Type B pancreatic cell (in vitro differentiated cells): ENCODE measurements around the gene TMEM225B. TPM values are rescaled to one million over a fixed set of nuclear protein-coding genes. Genes with fewer than 3 reads are reported as not detected.

ENCODE experiments used
- DNase-seq: peaks from one replicate; pipeline ENCODE4 v3.0.0; 2021; ENCODE audit warnings: mixed read lengths; ENCODE audit not compliant: unreplicated experiment; ENCODE audit errors: extremely low spot score
- H3K27ac Mint-ChIP-seq: 2 replicates; pipeline ENCODE4 v1.8.0; 2021; ENCODE audit warnings: mild to moderate bottlenecking, mixed read lengths
- H3K27me3 Mint-ChIP-seq: 2 replicates; pipeline ENCODE4 v1.8.0; 2021; ENCODE audit warnings: mixed read lengths
- H3K36me3 Mint-ChIP-seq: 2 replicates; pipeline ENCODE4 v1.8.0; 2021; ENCODE audit warnings: mixed read lengths
- H3K4me1 Mint-ChIP-seq: one replicate; pipeline ENCODE4 v1.8.0; 2021; ENCODE audit warnings: mixed read lengths; ENCODE audit not compliant: unreplicated experiment
- H3K4me3 Mint-ChIP-seq: 2 replicates; pipeline ENCODE4 v1.8.0; 2021; ENCODE audit warnings: mild to moderate bottlenecking, mixed read lengths
- H3K9me3 Mint-ChIP-seq: 2 replicates; pipeline ENCODE4 v1.8.0; 2021; ENCODE audit warnings: mixed read lengths
- CTCF ChIP-seq: fragments of 200-600 bp; sonication (generic); conservative IDR thresholded peaks from 2 replicates; pipeline ENCODE4 v1.5.0; 2021; ENCODE audit warnings: antibody characterized with exemption, mild to moderate bottlenecking
- total RNA-seq: library from RNA; stranded (reverse); gene quantifications from 2 replicates; pipeline ENCODE4 v1.2.1, GENCODE V29; 2021; ENCODE audit warnings: low replicate concordance

The TMEM225B gene
- total RNA-seq, 1 donor from 2014 or later: 0.82 TPM

DNA sequence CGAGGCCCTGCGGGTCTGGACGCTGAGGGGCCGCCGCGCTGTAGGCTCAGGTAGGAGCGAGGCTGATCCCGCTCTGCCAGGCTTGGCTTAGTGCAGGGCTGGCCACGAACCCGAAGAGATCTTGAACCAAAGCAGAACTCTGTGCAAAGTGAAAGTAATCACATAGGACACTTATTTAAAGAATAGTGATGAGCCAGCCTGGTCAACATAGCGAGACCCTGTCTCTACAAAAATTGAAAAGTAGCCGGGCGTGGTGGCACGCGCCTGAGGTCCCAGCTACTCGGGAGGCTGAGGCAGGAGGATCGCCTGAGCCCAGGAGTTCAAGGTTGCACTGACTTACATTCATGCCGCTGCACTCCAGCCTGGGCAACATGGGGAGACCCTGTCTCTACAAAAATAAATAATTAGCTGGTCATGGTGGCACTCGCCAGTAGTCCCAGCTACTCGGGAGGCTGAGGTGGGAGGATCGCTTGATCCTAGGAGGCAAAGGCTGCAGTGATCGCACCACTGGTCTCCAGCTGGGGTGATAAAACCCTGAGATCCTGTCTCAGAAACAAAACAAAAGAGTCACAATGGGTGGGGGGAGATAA lies 19.2 kb downstream of the TMEM225B start:
- Mint-ChIP-seq H3K9me3 (no peaks in the 10 kb centered on the region), H3K4me1 (peaks cover 27% of the 10 kb centered on the region), H3K4me3 (peak overlapping the region; percentile 97), H3K27me3 (peaks cover 4% of the 10 kb centered on the region), H3K36me3 (peaks cover 18% of the 10 kb centered on the region), H3K27ac (peak overlapping the region; percentile 92)
- TF ChIP-seq CTCF: no peak
- DNase-seq: peak; percentile 45

DNA sequence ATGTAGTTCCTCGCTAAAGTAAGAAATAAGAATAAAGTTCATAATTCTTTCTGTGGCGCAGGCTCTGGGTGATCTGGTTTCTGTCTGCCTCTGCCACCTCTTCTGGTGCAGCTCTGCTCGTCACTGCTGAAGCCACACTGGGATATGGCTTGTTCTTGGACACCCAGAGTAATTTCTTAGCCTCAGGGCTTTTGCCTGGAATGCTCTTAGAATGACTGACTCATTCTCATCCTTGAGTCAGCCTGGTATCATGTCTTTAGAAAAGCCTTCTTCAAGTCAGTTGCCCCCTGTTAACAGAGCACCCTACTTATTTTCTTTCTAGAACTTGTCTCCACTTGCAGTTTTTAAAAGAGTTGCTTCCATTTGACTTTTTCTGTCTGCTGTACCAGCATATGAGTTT lies 20.7 kb downstream of the TMEM225B start:
- Mint-ChIP-seq H3K27me3 (no peaks in the 10 kb centered on the region), H3K36me3 (peaks cover 25% of the 10 kb centered on the region), H3K4me1 (peaks cover 27% of the 10 kb centered on the region), H3K9me3 (no peaks in the 10 kb centered on the region), H3K27ac (peak overlapping the region; percentile 92), H3K4me3 (peak overlapping the region; percentile 97)
- DNase-seq: peak; percentile 25
- no peak for TF ChIP-seq CTCF

GRCh38 chr7:99619571-99620130 lies 21.6 kb downstream of the TMEM225B start:
- Mint-ChIP-seq H3K4me1 (peaks cover 27% of the 10 kb centered on the region), H3K27ac (no peak overlapping the region), H3K27me3 (no peaks in the 10 kb centered on the region), H3K9me3 (no peaks in the 10 kb centered on the region), H3K4me3 (peak overlapping the region; percentile 97), H3K36me3 (peaks cover 25% of the 10 kb centered on the region)
- DNase-seq: peak; percentile 64
- TF ChIP-seq CTCF: no peak

DNA sequence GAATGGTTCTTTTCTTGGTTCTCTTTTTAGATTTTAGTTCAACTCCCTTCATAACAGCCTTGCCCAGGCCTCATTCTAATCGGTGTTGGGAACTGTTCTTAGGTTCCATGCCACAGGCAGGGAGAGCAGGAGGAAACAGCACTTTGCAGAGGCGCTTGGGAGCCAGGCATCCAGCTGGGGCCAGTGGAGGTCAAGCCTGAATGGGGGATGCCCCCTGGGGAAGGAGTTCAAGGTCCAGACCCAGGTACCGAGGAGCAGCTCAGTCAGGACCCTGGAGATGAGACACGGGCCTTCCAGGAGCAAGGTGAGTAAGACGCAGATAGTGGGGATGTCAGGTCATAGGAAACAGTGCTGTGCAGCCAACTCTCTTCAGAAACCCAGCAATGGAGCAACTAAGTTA lies 23.2 kb downstream of the TMEM225B start:
- no peak for TF ChIP-seq CTCF
- Mint-ChIP-seq H3K9me3 (no peaks in the 10 kb centered on the region), H3K27ac (no peak overlapping the region), H3K4me3 (no peak overlapping the region), H3K36me3 (peaks cover 34% of the 10 kb centered on the region), H3K4me1 (peaks cover 25% of the 10 kb centered on the region), H3K27me3 (no peaks in the 10 kb centered on the region)
- peak; percentile 29 for DNase-seq

DNA sequence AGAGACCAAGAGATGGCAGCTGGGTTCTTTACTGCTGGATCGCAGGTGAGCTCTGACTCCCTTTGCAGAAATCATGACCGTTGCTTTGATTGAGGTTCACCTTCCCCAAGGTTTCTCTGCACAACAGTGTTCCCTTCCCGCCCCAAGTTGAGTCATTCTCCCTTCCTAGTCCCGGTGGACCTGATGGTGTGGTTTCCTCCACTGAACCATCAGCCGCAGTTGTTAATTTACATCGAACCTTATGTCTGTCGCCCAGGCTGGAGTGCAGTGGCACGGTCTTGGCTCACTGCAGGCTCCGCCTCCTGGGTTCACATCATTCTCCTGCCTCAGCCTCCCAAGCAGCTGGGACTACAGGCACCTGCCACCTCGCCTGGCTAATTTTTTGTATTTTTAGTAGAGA lies 24.5 kb downstream of the TMEM225B start:
- no peaks in the 10 kb centered on the region for H3K27me3 Mint-ChIP-seq
- no peaks in the 10 kb centered on the region for H3K9me3 Mint-ChIP-seq
- no peak for TF ChIP-seq CTCF
- H3K4me3 Mint-ChIP-seq: no peak overlapping the region
- DNase-seq: no peak
- peaks cover 13% of the 10 kb centered on the region for H3K4me1 Mint-ChIP-seq
- H3K27ac Mint-ChIP-seq: no peak overlapping the region
- H3K36me3 Mint-ChIP-seq: peaks cover 43% of the 10 kb centered on the region
